Measurements from ENCODE around the gene LYSMD1. TPM values are rescaled to one million over a fixed set of nuclear protein-coding genes. Genes with fewer than 3 reads are reported as not detected.

LYSMD1 gene
- total RNA-seq, 1 experiment from 2014 or later = 7.6 TPM

GRCh38 chr1:151158326-151158725 is 7.4 kb downstream of the LYSMD1 start:
- Mint-ChIP-seq H3K27ac (ENCODE audit: unreplicated experiment) (no peak overlapping the region), H3K4me3 (ENCODE audit: low read depth, unreplicated experiment) (no peak overlapping the region), H3K27me3 (ENCODE audit: unreplicated experiment) (no peaks in the 10 kb centered on the region), H3K4me1 (ENCODE audit: low read depth, unreplicated experiment) (no peaks in the 10 kb centered on the region), H3K36me3 (ENCODE audit: insufficient read depth, unreplicated experiment) (no peaks in the 10 kb centered on the region), H3K9me3 (ENCODE audit: low read depth, unreplicated experiment) (no peaks in the 10 kb centered on the region)
- TF ChIP-seq CTCF (IDR thresholded peaks at IDR 0.05; ENCODE audit: unreplicated experiment) = no peak
- CTCF ChIA-PET = interaction anchor here (0.7 to 1.8 kb wide), 4 partner anchors 48 to 306 kb away, joined by 3 to 8 read pairs (median 5); partner anchors contain the start of gene GABPB2
- no TSS peak for BruUV-seq (replicated peaks)
- DNase-seq = no peak
- intact Hi-C loops (cut with micrococcal nuclease; ENCODE audit: unreplicated experiment) = no loop called here

- CTCF ChIA-PET = interaction anchor here (1.7 kb wide), 1 partner anchor 57 kb away, joined by 27 read pairs; no protein-coding TSS in a partner anchor
- no peak overlapping the region for H3K4me3 Mint-ChIP-seq (ENCODE audit: low read depth, unreplicated experiment)
- no peaks in the 10 kb centered on the region for H3K36me3 Mint-ChIP-seq (ENCODE audit: insufficient read depth, unreplicated experiment)
Measured at GRCh38 chr1:151157067-151157531, 8.6 kb downstream of the LYSMD1 start.

GRCh38 chr1:151156515-151156819 is 9.2 kb downstream of the LYSMD1 start, which contains the start of gene TNFAIP8L2:
Gene TNFAIP8L2 (plus strand): TSS chr1:151156649. CDS start chr1:151158698, 2,049 bp downstream.
- BruUV-seq (replicated peaks) = no TSS peak
- Mint-ChIP-seq H3K4me3 (ENCODE audit: low read depth, unreplicated experiment) (no peak within 1 kb of the TSS), H3K4me1 (ENCODE audit: low read depth, unreplicated experiment) (no peaks in the 10 kb centered on the region), H3K36me3 (ENCODE audit: insufficient read depth, unreplicated experiment) (no peaks in the 10 kb centered on the region), H3K27ac (ENCODE audit: unreplicated experiment) (no peak within 1 kb of the TSS), H3K9me3 (ENCODE audit: low read depth, unreplicated experiment) (no peaks in the 10 kb centered on the region), H3K27me3 (ENCODE audit: unreplicated experiment) (no peaks in the 10 kb centered on the region)
- CTCF ChIA-PET = interaction anchor here (1.7 kb wide), 1 partner anchor 57 kb away, joined by 27 read pairs; no protein-coding TSS in a partner anchor
- TF ChIP-seq CTCF (IDR thresholded peaks at IDR 0.05; ENCODE audit: unreplicated experiment) = no peak
- no peak for DNase-seq
- intact Hi-C loops (cut with micrococcal nuclease; ENCODE audit: unreplicated experiment) = loop anchor here (1.0 to 2.0 kb wide), 2 partner anchors 57 to 132 kb away; no protein-coding TSS in a partner anchor

More at GRCh38 chr1:151157067-151157531, 8.6 kb downstream of the LYSMD1 start:
- no peak for TF ChIP-seq CTCF (IDR thresholded peaks at IDR 0.05; ENCODE audit: unreplicated experiment)
- intact Hi-C loops (cut with micrococcal nuclease; ENCODE audit: unreplicated experiment) = loop anchor here (2.0 kb wide), 1 partner anchor 132 kb away; no protein-coding TSS in a partner anchor
- no TSS peak for BruUV-seq (replicated peaks)
- no peaks in the 10 kb centered on the region for H3K4me1 Mint-ChIP-seq (ENCODE audit: low read depth, unreplicated experiment)
- no peak overlapping the region for H3K27ac Mint-ChIP-seq (ENCODE audit: unreplicated experiment)
- H3K27me3 Mint-ChIP-seq (ENCODE audit: unreplicated experiment) = no peaks in the 10 kb centered on the region
- no peak for DNase-seq
- H3K9me3 Mint-ChIP-seq (ENCODE audit: low read depth, unreplicated experiment) = no peaks in the 10 kb centered on the region

- CTCF ChIA-PET = no interaction called here
- Mint-ChIP-seq H3K9me3 (ENCODE audit: low read depth, unreplicated experiment) (no peaks in the 10 kb centered on the region), H3K36me3 (ENCODE audit: insufficient read depth, unreplicated experiment) (peaks cover 10% of the 10 kb centered on the region), H3K27ac (ENCODE audit: unreplicated experiment) (no peak overlapping the region), H3K27me3 (ENCODE audit: unreplicated experiment) (peaks cover 25% of the 10 kb centered on the region), H3K4me3 (ENCODE audit: low read depth, unreplicated experiment) (no peak overlapping the region), H3K4me1 (ENCODE audit: low read depth, unreplicated experiment) (no peaks in the 10 kb centered on the region)
- no peak for DNase-seq
- intact Hi-C loops (cut with micrococcal nuclease; ENCODE audit: unreplicated experiment) = no loop called here
- no TSS peak for BruUV-seq (replicated peaks)
- no peak for TF ChIP-seq CTCF (IDR thresholded peaks at IDR 0.05; ENCODE audit: unreplicated experiment)
Measured at GRCh38 chr1:151147665-151148064, 18.0 kb downstream of the LYSMD1 start.
